Mesenchymal stem cell (in vitro differentiated cells and primary cell): ENCODE measurements around the gene DNPEP. TPM values are rescaled to one million over a fixed set of nuclear protein-coding genes. Genes with fewer than 3 reads are reported as not detected.

ENCODE experiments used
- DNase-seq: peaks from one replicate; pipeline ENCODE4 v3.0.0-alpha.2; 2013
- H2AFZ ChIP-seq: one replicate; pipeline ENCODE4 v1.6.1; 2013; ENCODE audit warnings: low read depth, mild to moderate bottlenecking, control low read depth, inconsistent platforms, low read length, moderate library complexity
- H2AK5ac ChIP-seq: 2 replicates; pipeline ENCODE4 v1.6.1; 2013; ENCODE audit warnings: low read length, moderate library complexity, mild to moderate bottlenecking, inconsistent platforms; ENCODE audit not compliant: severe bottlenecking
- H2BK120ac ChIP-seq: one replicate; pipeline ENCODE4 v1.6.1; 2013; ENCODE audit warnings: low read depth, mild to moderate bottlenecking, inconsistent platforms, low read length, moderate library complexity
- H2BK12ac ChIP-seq, 2 experiments: one replicate each; pipeline ENCODE4 v1.6.1; 2013; ENCODE audit warnings: inconsistent platforms in 2 of 2, low read length in 2 of 2, mild to moderate bottlenecking in 2 of 2, moderate library complexity in 2 of 2, control low read depth in 1 of 2
- H2BK15ac ChIP-seq: one replicate; pipeline ENCODE4 v1.6.1; 2013; ENCODE audit warnings: mild to moderate bottlenecking, low read depth, inconsistent platforms; ENCODE audit not compliant: poor library complexity, severe bottlenecking
- H2BK5ac ChIP-seq: 2 replicates; pipeline ENCODE4 v1.6.1; 2013; ENCODE audit warnings: low read depth, mild to moderate bottlenecking, low read length, control low read depth, inconsistent platforms; ENCODE audit not compliant: poor library complexity, severe bottlenecking
- H3K14ac ChIP-seq, 2 experiments: one replicate each; pipeline ENCODE4 v1.6.1; 2013; ENCODE audit warnings: inconsistent platforms in 2 of 2, low read length in 2 of 2, control low read depth in 1 of 2, mild to moderate bottlenecking in 1 of 2, moderate library complexity in 1 of 2
- H3K18ac ChIP-seq, 2 experiments: one replicate each; pipeline ENCODE4 v1.6.1; 2013; ENCODE audit warnings: inconsistent platforms in 2 of 2, low read length in 2 of 2, control low read depth in 1 of 2, low read depth in 1 of 2, mild to moderate bottlenecking in 1 of 2
- H3K23ac ChIP-seq, 2 experiments: one replicate each; pipeline ENCODE4 v1.6.1; 2013; ENCODE audit warnings: inconsistent platforms in 2 of 2, low read length in 2 of 2, mild to moderate bottlenecking in 2 of 2, moderate library complexity in 2 of 2, control low read depth in 1 of 2
- H3K27ac ChIP-seq: 2 replicates; pipeline ENCODE4 v1.5.1; 2013; ENCODE audit warnings: mild to moderate bottlenecking, moderate library complexity, low read length, control low read depth, inconsistent platforms; ENCODE audit not compliant: poor library complexity, severe bottlenecking
- H3K27me3 ChIP-seq, 2 experiments: 2 replicates each; pipeline versions ENCODE4 v1.6.1 to v1.7.0; 2013; ENCODE audit warnings: low read length in 2 of 2, mild to moderate bottlenecking in 2 of 2, moderate library complexity in 2 of 2, control low read depth in 1 of 2, inconsistent platforms in 1 of 2; ENCODE audit not compliant: control insufficient read depth in 1 of 2, insufficient read depth in 1 of 2
- H3K36me3 ChIP-seq, 2 experiments: 2 replicates each; pipeline versions ENCODE4 v1.6.1 to v1.7.0; 2013; ENCODE audit warnings: low read length in 2 of 2, control low read depth in 1 of 2, inconsistent platforms in 1 of 2, low read depth in 1 of 2, mild to moderate bottlenecking in 1 of 2; ENCODE audit not compliant: insufficient read depth in 2 of 2, control insufficient read depth in 1 of 2
- H3K4ac ChIP-seq, 2 experiments: one replicate each; pipeline ENCODE4 v1.6.1; 2013; ENCODE audit warnings: inconsistent platforms in 2 of 2, low read length in 2 of 2, mild to moderate bottlenecking in 2 of 2, moderate library complexity in 2 of 2, control low read depth in 1 of 2, low read depth in 1 of 2
- H3K4me1 ChIP-seq: 2 replicates; pipeline ENCODE4 v1.6.1; 2013; ENCODE audit warnings: low read depth, low read length, control low read depth; ENCODE audit not compliant: control insufficient read depth, insufficient read depth
- H3K4me2 ChIP-seq: 2 replicates; pipeline ENCODE4 v1.6.1; 2013; ENCODE audit warnings: low read length, mild to moderate bottlenecking, inconsistent platforms; ENCODE audit not compliant: poor library complexity, severe bottlenecking
- H3K4me3 ChIP-seq, 2 experiments: 2 replicates each; pipeline versions ENCODE4 v1.5.1 to v1.7.0; 2013; ENCODE audit warnings: low read length in 2 of 2, mild to moderate bottlenecking in 2 of 2, control low read depth in 1 of 2, low read depth in 1 of 2; ENCODE audit not compliant: insufficient read depth in 1 of 2
- H3K79me1 ChIP-seq: replicated peaks from 2 replicates; pipeline ENCODE4 v1.6.1; 2013; ENCODE audit warnings: mild to moderate bottlenecking, control low read depth, low read length, inconsistent platforms; ENCODE audit not compliant: poor library complexity, severe bottlenecking
- H3K9ac ChIP-seq: 2 replicates; pipeline ENCODE4 v1.7.0; 2013; ENCODE audit warnings: mild to moderate bottlenecking, low read length, moderate library complexity
- H3K9me3 ChIP-seq: 2 replicates; pipeline ENCODE4 v1.7.0; 2013; ENCODE audit warnings: mild to moderate bottlenecking, low read length; ENCODE audit not compliant: control insufficient read depth
- H4K8ac ChIP-seq: one replicate; pipeline ENCODE4 v1.6.1; 2013; ENCODE audit warnings: inconsistent platforms, mild to moderate bottlenecking, low read length, moderate library complexity
- H4K91ac ChIP-seq: one replicate; pipeline ENCODE4 v1.6.1; 2013; ENCODE audit warnings: mild to moderate bottlenecking, low read length, inconsistent platforms
- WGBS: methylation state at CpG from one replicate; pipeline ENCODE4 v1.1.7; 2013; ENCODE audit warnings: mixed read lengths; 5-methylcytosine and 5-hydroxymethylcytosine counted together
- small RNA-seq: library from polyadenylated mRNA; stranded (forward); fragments of <200 nt; extraction: miRNeasy Mini kit (QIAGEN cat#:217004); gene quantifications from one replicate; pipeline ENCODE3, GENCODE V24; 2013; ENCODE audit warnings: low read depth

The DNPEP gene

DNA sequence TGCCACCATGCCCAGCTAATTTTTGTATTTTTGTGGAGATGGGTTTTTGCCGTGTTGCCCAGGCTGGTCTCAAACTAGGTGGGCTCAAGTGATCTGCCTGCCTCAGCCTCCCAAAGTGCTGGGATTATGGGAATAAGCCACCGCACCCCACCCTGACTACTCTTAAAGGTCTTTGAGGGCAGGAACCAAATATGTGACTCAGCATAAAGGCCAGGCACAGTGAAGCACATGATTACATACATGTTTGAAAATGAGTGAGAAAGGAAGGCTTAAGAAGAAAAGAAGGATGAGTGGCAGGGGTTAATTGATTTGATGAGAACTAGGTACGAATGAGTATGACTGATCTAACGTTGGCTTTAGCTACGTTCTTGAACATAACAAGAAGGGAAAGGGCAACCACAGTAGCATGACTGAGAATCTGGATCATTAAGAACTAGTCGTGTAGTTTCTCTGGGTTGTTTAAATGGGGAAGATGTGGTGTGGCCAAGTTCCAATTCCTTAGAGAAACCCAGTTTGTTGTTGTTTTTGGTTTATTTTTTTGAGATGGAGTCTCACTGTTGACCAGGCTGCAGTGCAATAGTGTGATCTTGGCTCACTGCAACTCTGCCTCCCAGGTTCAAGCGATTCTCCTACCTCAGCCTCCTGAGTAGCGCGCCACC is 61.9 kb downstream of the DNPEP start:
- H3K14ac ChIP-seq, result no peak overlapping the region
- DNase-seq, result no peak
- H3K9ac ChIP-seq, result no peak overlapping the region
- H3K9me3 ChIP-seq, result no peaks in the 10 kb centered on the region
- H4K8ac ChIP-seq, result no peak overlapping the region
- no peaks in the 10 kb centered on the region for H3K79me1 ChIP-seq
- no peak overlapping the region for H2BK15ac ChIP-seq
- no peak overlapping the region for H3K27ac ChIP-seq
- H2BK120ac ChIP-seq, result no peak overlapping the region
- no peak overlapping the region for H3K4me2 ChIP-seq
- no peak overlapping the region for H3K4ac ChIP-seq
- no peaks in the 10 kb centered on the region for H3K4me1 ChIP-seq
- H3K23ac ChIP-seq, result no peak overlapping the region
- no peak overlapping the region for H2BK12ac ChIP-seq
- no peak overlapping the region for H3K18ac ChIP-seq
- WGBS, result 81% methylated on average over 9 of the region's 9 CpGs
- H2AFZ ChIP-seq, result no peak overlapping the region
- no peak overlapping the region for H3K4me3 ChIP-seq
- no peak overlapping the region for H2AK5ac ChIP-seq
- no peak overlapping the region for H2BK5ac ChIP-seq
- H3K27me3 ChIP-seq, result peaks cover 85 to 87% of the 10 kb centered on the region in 2 experiments
- no peak overlapping the region for H4K91ac ChIP-seq
- H3K36me3 ChIP-seq, result no peaks in the 10 kb centered on the region

DNA sequence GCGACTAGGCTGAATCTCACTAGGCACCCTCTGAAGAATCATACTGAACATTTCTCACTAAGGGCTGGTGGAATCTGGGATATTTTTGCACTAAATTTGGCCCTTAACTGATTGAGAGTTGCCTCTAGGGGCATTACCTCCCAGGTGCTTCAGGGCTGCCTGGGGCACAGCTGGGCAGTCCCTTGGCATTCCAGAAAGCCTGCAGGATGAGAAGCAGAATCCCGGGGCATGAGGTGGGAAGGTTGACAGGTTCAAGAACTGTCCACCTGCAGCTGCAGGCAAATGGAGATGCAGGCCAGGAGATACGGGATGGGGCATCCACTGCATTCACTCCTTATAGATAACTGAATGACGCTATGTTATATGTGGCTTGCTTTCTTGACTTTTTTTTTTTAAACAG is 62.6 kb downstream of the DNPEP start:
- Histone ChIP-seq H3K14ac (no peak overlapping the region), H3K4me3 (no peak overlapping the region)
- WGBS, result 100% methylated on average over 3 of the region's 4 CpGs

DNA sequence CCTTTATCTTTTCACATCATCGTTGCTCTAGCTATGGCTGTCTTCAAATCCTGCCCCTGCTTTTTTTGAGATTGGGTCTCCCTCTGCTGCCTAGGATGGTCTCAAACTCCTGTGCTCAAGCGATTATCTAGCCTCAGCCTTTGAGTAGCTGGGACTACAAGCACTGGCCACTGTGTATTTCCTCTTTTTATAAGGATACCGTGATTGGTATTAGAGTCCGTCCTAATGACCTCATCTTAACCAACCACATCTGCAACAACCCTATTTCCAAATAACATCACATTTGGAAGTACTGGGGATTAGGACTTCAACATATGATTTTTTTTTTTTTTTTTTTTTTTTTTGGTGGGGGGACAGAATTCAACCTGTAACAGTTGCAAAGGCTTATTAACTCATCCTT is 64.3 kb downstream of the DNPEP start:
- WGBS, result 80% methylated on average over 3 of the region's 4 CpGs

More for the DNA sequence above, 62.6 kb downstream of the DNPEP start:
- Histone ChIP-seq H2BK12ac (no peak overlapping the region), H2BK15ac (no peak overlapping the region), H2BK5ac (no peak overlapping the region), H3K4me2 (no peak overlapping the region), H2AFZ (no peak overlapping the region), H3K4me1 (no peaks in the 10 kb centered on the region), H3K23ac (no peak overlapping the region), H3K4ac (no peak overlapping the region), H3K36me3 (no peaks in the 10 kb centered on the region), H2BK120ac (no peak overlapping the region), H3K27me3 (peaks cover 79 to 81% of the 10 kb centered on the region in 2 experiments), H4K91ac (no peak overlapping the region), H2AK5ac (no peak overlapping the region), H3K79me1 (no peaks in the 10 kb centered on the region), H4K8ac (no peak overlapping the region), H3K9me3 (no peaks in the 10 kb centered on the region), H3K18ac (no peak overlapping the region), H3K27ac (no peak overlapping the region), H3K9ac (no peak overlapping the region)
- DNase-seq, result no peak

More for the DNA sequence above, 64.3 kb downstream of the DNPEP start:
- Histone ChIP-seq H3K4ac (no peak overlapping the region), H4K8ac (no peak overlapping the region), H2BK120ac (no peak overlapping the region), H3K79me1 (no peaks in the 10 kb centered on the region), H3K27me3 (peaks cover 63 to 64% of the 10 kb centered on the region in 2 experiments), H3K18ac (no peak overlapping the region), H3K23ac (no peak overlapping the region), H3K4me2 (no peak overlapping the region), H2BK15ac (no peak overlapping the region), H2AFZ (no peak overlapping the region), H2BK5ac (no peak overlapping the region), H3K27ac (no peak overlapping the region), H3K4me3 (no peak overlapping the region), H3K4me1 (no peaks in the 10 kb centered on the region), H2AK5ac (no peak overlapping the region), H4K91ac (no peak overlapping the region), H3K14ac (no peak overlapping the region), H3K9me3 (no peaks in the 10 kb centered on the region), H3K36me3 (no peaks in the 10 kb centered on the region), H2BK12ac (no peak overlapping the region), H3K9ac (no peak overlapping the region)
- no peak for DNase-seq

Small RNA genes lying within 50 kb of the gene (small RNA-seq; reads per million reads assigned to genes)
- not detected for gene AC053503.3
